A549 (cell line): ENCODE data around the gene KCNAB2. TPM values are rescaled to one million over a fixed set of nuclear protein-coding genes. Genes with fewer than 3 reads are reported as not detected.

Source experiments
- ATAC-seq, 2 experiments: fragments of 200-7000 bp in 1 of 2; fragments of >200 bp in 1 of 2; cut with Nextera tagmentation in 1 of 2; cut with Tn5 transposase in 1 of 2; 3 replicates each; pipeline versions ENCODE4 v1.8.0 to v1.9.1; 2018 to 2020; ENCODE audit warnings: mild to moderate bottlenecking in 1 of 2, moderate library complexity in 1 of 2
- CTCF ChIA-PET: fragments of 300-600 bp; sonication (Branson Sonifier 250); formaldehyde crosslinking; extraction: SDS; loops from one replicate; lab custom pipeline; 2021; ENCODE audit warnings: antibody characterized with exemption, inconsistent platforms; lab: Yijun Ruan, JAX
- POLR2A ChIA-PET: fragments of 350-600 bp; formaldehyde crosslinking; extraction: SDS; loops from one replicate; lab custom pipeline; 2021; ENCODE audit warnings: antibody characterized with exemption, inconsistent platforms; lab: Yijun Ruan, JAX
- DNase-seq, 2 experiments: peaks; one replicate each; pipeline versions ENCODE4 v3.0.0 to v3.0.0-alpha.2; 2011 to 2016; ENCODE audit warnings: low read depth in 1 of 2, low spot score in 1 of 2
- FAIRE-seq: peaks from 2 replicates; lab custom pipeline; 2011; peaks lifted over from hg19 to GRCh38; lab: Jason Lieb, UNC
- H3K27ac ChIP-seq, 2 experiments: fragments of >200 bp; sonication (Bioruptor Twin); formaldehyde crosslinking; 3 replicates each; pipeline ENCODE4 v1.5.1; 2016 to 2017
- H3K4me1 ChIP-seq: fragments of >200 bp; sonication (Bioruptor Twin); formaldehyde crosslinking; 3 replicates; pipeline ENCODE4 v1.6.1; 2016
- H3K4me2 ChIP-seq: fragments of >200 bp; sonication (Bioruptor Twin); formaldehyde crosslinking; 3 replicates; pipeline ENCODE4 v1.6.1; 2016
- H3K4me3 ChIP-seq: fragments of >200 bp; sonication (Bioruptor Twin); formaldehyde crosslinking; 3 replicates; pipeline ENCODE4 v1.5.1; 2016
- H3K9me3 ChIP-seq: fragments of >200 bp; sonication (Bioruptor Twin); formaldehyde crosslinking; 3 replicates; pipeline ENCODE4 v1.6.1; 2016
- BHLHE40 ChIP-seq: IDR thresholded peaks from 2 replicates; pipeline ENCODE4 v1.6.1; 2012; ENCODE audit warnings: low read depth, low read length, inconsistent platforms
- CEBPB ChIP-seq, 2 experiments: fragments of >200 bp in 1 of 2; sonication (Bioruptor Twin) in 1 of 2; formaldehyde crosslinking in 1 of 2; IDR thresholded peaks; 2 replicates each; pipeline ENCODE4 v1.6.1; 2012 to 2016
- CHD2 ChIP-seq: fragments of 150-350 bp; IDR thresholded peaks from 2 replicates; pipeline ENCODE4 v1.6.1; 2014; ENCODE audit warnings: low read length; ENCODE audit not compliant: partially characterized antibody
- EHMT2 ChIP-seq: fragments of 200-600 bp; sonication (generic); IDR thresholded peaks from 2 replicates; pipeline ENCODE4 v1.6.1; 2016; ENCODE audit warnings: antibody characterized with exemption, low read depth, mild to moderate bottlenecking, moderate library complexity
- EP300 ChIP-seq, 2 experiments: fragments of >200 bp; sonication (Bioruptor Twin); formaldehyde crosslinking; IDR thresholded peaks; 2 replicates in 1 of 2; 3 replicates in 1 of 2; pipeline ENCODE4 v1.6.1; 2016 to 2017
- FOSB ChIP-seq: fragments of 250-450 bp; sonication (Bioruptor Pico); IDR thresholded peaks from 2 replicates; pipeline ENCODE4 v1.5.0; 2020; ENCODE audit warnings: mild to moderate bottlenecking, moderate library complexity
- FOSL2 ChIP-seq, 2 experiments: fragments of 450-650 bp in 1 of 2; fragments of >200 bp in 1 of 2; sonication (Bioruptor Twin) in 1 of 2; formaldehyde crosslinking; IDR thresholded peaks; 2 replicates each; pipeline versions ENCODE4 v1.5.0 to v1.6.1; 2016 to 2020; ENCODE audit warnings: mild to moderate bottlenecking in 1 of 2, moderate library complexity in 1 of 2
- HDAC2 ChIP-seq: fragments of 200-600 bp; sonication (generic); IDR thresholded peaks from 2 replicates; pipeline ENCODE4 v1.6.1; 2016
- HES2 ChIP-seq: fragments of >200 bp; sonication (Bioruptor Twin); formaldehyde crosslinking; IDR thresholded peaks from 2 replicates; pipeline ENCODE4 v1.6.1; 2016
- HMGXB4 ChIP-seq: fragments of 250-450 bp; sonication (Bioruptor Pico); IDR thresholded peaks from 2 replicates; pipeline ENCODE4 v1.5.0; 2021; ENCODE audit warnings: mild to moderate bottlenecking, moderate library complexity, borderline replicate concordance
- HOXA7 ChIP-seq: fragments of 250-450 bp; sonication (Bioruptor Pico); IDR thresholded peaks from 2 replicates; pipeline ENCODE4 v1.5.0; 2020; ENCODE audit warnings: mild to moderate bottlenecking, moderate library complexity
- HOXB5 ChIP-seq: fragments of 250-450 bp; sonication (Bioruptor Pico); IDR thresholded peaks from 2 replicates; pipeline ENCODE4 v1.5.0; 2020; ENCODE audit warnings: mild to moderate bottlenecking, moderate library complexity
- KDM1A ChIP-seq: fragments of 200-600 bp; sonication (generic); IDR thresholded peaks from 2 replicates; pipeline ENCODE4 v1.6.1; 2016; ENCODE audit warnings: low read depth, mild to moderate bottlenecking
- MAFK ChIP-seq: fragments of 450-650 bp; IDR thresholded peaks from 2 replicates; pipeline ENCODE4 v1.6.1; 2014; ENCODE audit not compliant: partially characterized antibody
- MAZ ChIP-seq: fragments of 150-350 bp; IDR thresholded peaks from 2 replicates; pipeline ENCODE4 v1.6.1; 2014; ENCODE audit warnings: antibody characterized with exemption, low read depth, low read length, borderline replicate concordance
- MYC ChIP-seq: IDR thresholded peaks from 2 replicates; pipeline ENCODE4 v1.6.1; 2012; ENCODE audit warnings: mild to moderate bottlenecking, inconsistent platforms, low read length, improper control_type of control experiment, borderline replicate concordance
- NPAS2 ChIP-seq: fragments of 250-450 bp; sonication (Bioruptor Pico); IDR thresholded peaks from 2 replicates; pipeline ENCODE4 v1.8.0; 2022; ENCODE audit warnings: mild to moderate bottlenecking, moderate library complexity, borderline replicate concordance
- NR3C1 ChIP-seq: fragments of >200 bp; sonication (Bioruptor Twin); formaldehyde crosslinking; IDR thresholded peaks from 3 replicates; pipeline ENCODE4 v1.6.1; 2017
- PBX3 ChIP-seq: IDR thresholded peaks from 2 replicates; pipeline ENCODE4 v1.6.1; 2012
- PHF8 ChIP-seq: fragments of 200-600 bp; sonication (generic); IDR thresholded peaks from 2 replicates; pipeline ENCODE4 v1.6.1; 2016; ENCODE audit warnings: low read depth, mild to moderate bottlenecking, antibody characterized with exemption, moderate library complexity, borderline replicate concordance
- RFX5 ChIP-seq: fragments of 450-650 bp; IDR thresholded peaks from 2 replicates; pipeline ENCODE4 v1.7.1; 2014; ENCODE audit warnings: antibody characterized with exemption, mild to moderate bottlenecking, moderate library complexity
- RNF2 ChIP-seq: fragments of 200-600 bp; sonication (generic); IDR thresholded peaks from 2 replicates; pipeline ENCODE4 v1.6.1; 2016; ENCODE audit warnings: low read depth, mild to moderate bottlenecking, antibody characterized with exemption, moderate library complexity, borderline replicate concordance
- TFCP2L1 ChIP-seq: fragments of 250-450 bp; sonication (Bioruptor Pico); IDR thresholded peaks from 2 replicates; pipeline ENCODE4 v1.5.0; 2021; ENCODE audit warnings: mild to moderate bottlenecking
- TP53 ChIP-seq: fragments of 250-450 bp; sonication (Bioruptor Pico); IDR thresholded peaks from 2 replicates; pipeline ENCODE4 v1.5.0; 2021; ENCODE audit warnings: mild to moderate bottlenecking, moderate library complexity
- ZC3H11A ChIP-seq: fragments of 450-650 bp; IDR thresholded peaks from 2 replicates; pipeline ENCODE4 v1.6.1; 2014; ENCODE audit warnings: antibody characterized with exemption, mild to moderate bottlenecking
- ZNF302 ChIP-seq: fragments of 250-450 bp; sonication (Bioruptor Pico); IDR thresholded peaks from 2 replicates; pipeline ENCODE4 v1.9.0; 2021; ENCODE audit warnings: inconsistent platforms, mild to moderate bottlenecking, moderate library complexity
- WGBS: methylation state at CpG from one replicate; pipeline ENCODE4 v1.1.6; 2017; ENCODE audit errors: missing lambda C conversion rate; 5-methylcytosine and 5-hydroxymethylcytosine counted together
- polyA plus RNA-seq, 4 experiments: library from polyadenylated mRNA; depleted of rRNA in 3 of 4; stranded (reverse); fragments of >200 nt; fragmentation: RNase III in 1 of 4; extraction: RNeasy Plus Mini Kit Qiagen cat#74134 plus additional on column Dnase treatment in 1 of 4; gene quantifications; 2 replicates in 3 of 4; 3 replicates in 1 of 4; pipeline ENCODE4 v1.2.3, GENCODE V29; 2011 to 2017
- TF ChIP-seq, protein P1 (sequence below): fragments of 150-350 bp; IDR thresholded peaks from 2 replicates; pipeline ENCODE4 v1.6.1; 2014; ENCODE audit warnings: low read depth, mild to moderate bottlenecking, low read length

The KCNAB2 gene
- polyA plus RNA-seq, 2 of the 4 experiments (the other 2 are of a cell fraction) = 7.3 to 9.9 TPM

- 69% methylated on average over 8 of the region's 10 CpGs for WGBS
- no peak for TF ChIP-seq HES2
- TF ChIP-seq MAZ = no peak
- TF ChIP-seq MYC = no peak
- no peak for TF ChIP-seq NR3C1
- TF ChIP-seq TFCP2L1 = no peak
- TF ChIP-seq MAFK = no peak
- no peak for TF ChIP-seq HOXB5
- no peak for TF ChIP-seq KDM1A
- no peak for TF ChIP-seq NPAS2
- no peak for TF ChIP-seq BHLHE40
- no peak for TF ChIP-seq ZNF302 (CRISPR knock-in tag)
- ChIA-PET CTCF (no interaction called here), POLR2A (no interaction called here)
- Histone ChIP-seq H3K4me2 (no peak overlapping the region), H3K9me3 (no peaks in the 10 kb centered on the region), H3K4me3 (no peak overlapping the region), H3K4me1 (peaks cover 3% of the 10 kb centered on the region; the same call in 2 of the 3 replicates), H3K27ac (no peak overlapping the region)
- DNase-seq (no peak), FAIRE-seq (no peak), ATAC-seq (no peak)
These were observed 78.1 kb downstream of the KCNAB2 start for GRCh38 chr1:6123816-6124215.

GRCh38 chr1:6124341-6124740, 78.7 kb downstream of the KCNAB2 start:
- POLR2A ChIA-PET = no interaction called here
- no peak for TF ChIP-seq TFCP2L1
- TF ChIP-seq BHLHE40 = no peak
- no peak for TF ChIP-seq HDAC2
- no peak for TF ChIP-seq FOSB (CRISPR knock-in tag)
- TF ChIP-seq EHMT2 = no peak
- TF ChIP-seq FOSL2 (IDR thresholded peaks at IDR 0.05) = no peak
- TF ChIP-seq FOSL2 (CRISPR knock-in tag; IDR thresholded peaks at IDR 0.05) = no peak
- no peak for TF ChIP-seq TP53
- no peak for TF ChIP-seq EP300 (IDR thresholded peaks at IDR 0.05)
- no peak for TF ChIP-seq HOXA7
- TF ChIP-seq RFX5 = no peak
- no peak for TF ChIP-seq HMGXB4 (CRISPR knock-in tag)
- no peak for TF ChIP-seq CEBPB (IDR thresholded peaks at IDR 0.05)
- no peak for TF ChIP-seq RNF2
- TF ChIP-seq, protein P1, sequence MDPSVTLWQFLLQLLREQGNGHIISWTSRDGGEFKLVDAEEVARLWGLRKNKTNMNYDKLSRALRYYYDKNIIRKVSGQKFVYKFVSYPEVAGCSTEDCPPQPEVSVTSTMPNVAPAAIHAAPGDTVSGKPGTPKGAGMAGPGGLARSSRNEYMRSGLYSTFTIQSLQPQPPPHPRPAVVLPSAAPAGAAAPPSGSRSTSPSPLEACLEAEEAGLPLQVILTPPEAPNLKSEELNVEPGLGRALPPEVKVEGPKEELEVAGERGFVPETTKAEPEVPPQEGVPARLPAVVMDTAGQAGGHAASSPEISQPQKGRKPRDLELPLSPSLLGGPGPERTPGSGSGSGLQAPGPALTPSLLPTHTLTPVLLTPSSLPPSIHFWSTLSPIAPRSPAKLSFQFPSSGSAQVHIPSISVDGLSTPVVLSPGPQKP = no peak
- no peak for TF ChIP-seq MYC
- no peak for TF ChIP-seq ZC3H11A
- no peak for TF ChIP-seq CHD2
- no peak for TF ChIP-seq PHF8
- no peak for TF ChIP-seq PBX3
- Histone ChIP-seq H3K9me3 (no peaks in the 10 kb centered on the region), H3K27ac (no peak overlapping the region), H3K4me1 (peaks cover 3% of the 10 kb centered on the region; the same call in 2 of the 3 replicates), H3K4me3 (no peak overlapping the region), H3K4me2 (no peak overlapping the region)
- no peak for ATAC-seq
- FAIRE-seq = no peak
- 95% methylated on average over 10 of the region's 12 CpGs for WGBS
- CTCF ChIA-PET = no interaction called here
- DNase-seq = no peak
